HG03432 (cell line): ENCODE data around the gene ADK.
"Not testable (repeated sequence)": the region's sequence is repeated elsewhere in the genome, so short reads cannot be mapped to it uniquely, and the experiment has no call there.

Experiments used
- ATAC-seq: cut with Tn5 transposase; IDR thresholded peaks from one replicate; pipeline ENCODE4 v1.9.1; 2021; ENCODE audit warnings: mild to moderate bottlenecking, moderate library complexity; ENCODE audit not compliant: unreplicated experiment

Gene ADK

DNA sequence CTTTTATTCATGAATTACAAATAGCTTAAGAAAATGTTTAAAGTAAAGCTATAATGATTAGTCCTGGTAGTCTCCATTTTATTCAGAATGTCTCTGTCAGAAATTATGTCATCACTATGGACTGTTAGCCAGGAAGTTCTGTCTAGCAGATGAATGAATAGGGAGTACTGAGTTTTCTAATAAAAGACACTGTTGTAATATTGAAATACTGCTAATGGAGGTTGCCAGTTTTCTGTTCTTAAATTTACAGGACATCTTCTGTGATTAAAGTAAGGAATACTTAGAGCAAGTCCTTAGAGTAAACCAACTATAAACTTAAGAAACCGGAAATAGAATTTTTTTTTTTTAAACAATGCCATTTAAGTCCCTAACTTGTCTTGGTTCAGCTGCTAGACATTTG lies 309.8 kb downstream of the ADK start:
- no peak for ATAC-seq

DNA sequence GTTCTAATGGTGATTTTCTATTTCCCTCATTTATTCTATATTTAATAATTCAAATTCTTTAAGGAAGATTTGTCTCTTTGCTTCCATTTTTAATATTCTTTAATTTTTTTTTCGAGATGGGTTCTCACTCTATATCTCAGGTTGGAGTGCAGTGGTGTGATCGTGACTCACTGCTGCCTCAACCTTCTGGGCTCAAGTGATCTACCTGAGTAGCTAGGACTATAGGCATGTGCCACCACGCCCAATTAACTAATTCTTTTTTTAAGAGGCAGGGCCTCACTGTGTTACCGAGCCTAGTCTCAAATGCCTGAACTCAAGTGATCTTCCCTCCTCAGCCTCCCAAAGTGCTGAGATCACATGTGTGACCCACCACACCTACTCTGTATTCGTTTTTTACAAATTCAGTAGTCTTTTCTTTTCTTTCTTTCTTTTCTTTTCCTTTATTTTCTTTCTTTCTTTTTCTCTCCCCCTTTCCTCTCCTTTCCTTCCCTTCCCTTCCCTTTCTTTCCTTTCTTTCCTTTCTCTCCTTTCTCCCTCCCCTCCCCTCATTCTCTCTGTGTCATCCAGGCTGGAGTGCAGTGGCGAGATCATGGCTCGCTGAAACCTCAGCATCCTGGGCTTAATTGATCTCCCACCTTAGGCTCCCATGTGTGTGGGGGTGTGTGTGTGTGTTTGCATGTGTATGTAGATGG lies 323.1 kb downstream of the ADK start:
- ATAC-seq: no peak

DNA sequence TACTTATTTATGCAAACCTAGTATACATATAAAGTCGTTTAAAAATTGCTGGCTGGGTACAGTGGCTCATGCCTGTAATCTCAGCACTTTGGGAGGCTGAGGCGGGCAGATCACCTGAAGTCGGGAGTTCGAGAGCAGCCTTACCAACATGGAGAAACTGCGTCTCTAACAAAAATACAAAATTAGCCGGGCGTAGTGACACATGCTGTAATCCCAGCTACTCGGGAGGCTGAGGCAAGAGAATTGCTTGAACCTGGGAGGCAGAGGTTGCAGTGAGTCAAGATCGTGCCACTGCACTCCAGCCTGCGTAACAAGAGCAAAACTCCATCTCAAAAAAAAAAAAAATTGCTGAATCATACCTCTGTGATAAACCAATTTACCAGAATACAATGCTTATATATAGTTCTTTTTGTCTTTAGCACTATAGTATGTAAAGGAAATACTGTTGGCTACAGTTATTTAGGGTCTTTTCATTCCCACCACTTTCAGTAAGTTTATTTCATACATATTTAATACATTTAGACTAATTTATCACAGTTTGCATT lies 325.2 kb downstream of the ADK start:
- ATAC-seq: not testable (repeated sequence)

DNA sequence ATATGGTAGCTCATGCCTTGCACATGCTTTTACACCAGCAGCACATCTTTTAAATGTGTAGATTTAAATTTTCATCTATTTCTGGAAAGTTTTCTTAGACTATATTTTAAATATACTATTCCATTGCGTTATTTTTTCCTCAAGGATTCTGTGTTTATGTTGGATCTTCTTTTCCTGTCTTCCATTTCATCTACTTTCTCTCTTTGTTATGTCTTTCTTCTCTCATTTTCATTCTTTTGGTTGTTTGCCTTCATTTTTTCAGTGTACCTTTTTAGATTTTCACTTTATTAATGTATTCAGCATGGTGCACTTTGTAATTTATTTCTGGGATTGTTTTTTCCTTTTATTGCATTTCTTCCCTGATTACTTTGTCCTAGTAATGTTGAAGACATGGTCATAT lies 329.8 kb downstream of the ADK start:
- ATAC-seq: no peak

DNA sequence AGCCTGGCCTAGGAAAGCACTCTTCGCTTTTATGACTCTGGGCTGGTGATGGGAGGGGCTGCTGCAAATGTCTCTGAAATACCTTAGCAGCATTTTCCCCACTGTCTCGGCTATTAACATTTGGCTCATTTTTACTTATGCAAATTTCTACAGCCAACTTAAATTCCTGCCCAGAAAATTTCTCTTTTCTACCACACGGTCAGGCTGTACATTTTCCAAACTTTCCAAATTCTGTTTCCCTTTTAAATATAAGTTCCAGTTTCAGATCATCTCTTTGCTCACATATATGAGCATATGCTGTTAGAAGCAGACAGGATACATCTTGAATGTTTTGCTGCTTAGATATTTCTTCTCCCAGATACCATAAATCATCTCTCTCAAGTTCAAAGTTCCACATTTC lies 332.3 kb downstream of the ADK start:
- no peak for ATAC-seq

DNA sequence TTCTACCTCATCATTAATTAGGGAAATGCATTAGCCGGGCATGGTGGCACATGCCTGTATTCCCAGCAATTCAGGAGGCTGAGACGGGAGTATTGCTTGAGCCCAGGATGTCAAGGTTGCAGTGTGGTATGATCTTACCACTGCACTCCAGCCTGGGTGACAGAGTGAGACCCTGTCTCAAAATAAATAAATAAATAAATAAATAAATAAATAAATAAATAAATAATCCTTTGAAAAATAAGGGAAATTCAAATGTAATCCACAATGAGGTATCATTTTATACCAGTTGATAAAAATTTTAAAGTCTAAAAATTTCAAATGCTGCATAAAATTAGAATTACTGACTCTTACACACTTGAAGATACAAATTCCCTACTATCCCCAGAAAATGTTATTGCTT lies 334.3 kb downstream of the ADK start:
- ATAC-seq: no peak

DNA sequence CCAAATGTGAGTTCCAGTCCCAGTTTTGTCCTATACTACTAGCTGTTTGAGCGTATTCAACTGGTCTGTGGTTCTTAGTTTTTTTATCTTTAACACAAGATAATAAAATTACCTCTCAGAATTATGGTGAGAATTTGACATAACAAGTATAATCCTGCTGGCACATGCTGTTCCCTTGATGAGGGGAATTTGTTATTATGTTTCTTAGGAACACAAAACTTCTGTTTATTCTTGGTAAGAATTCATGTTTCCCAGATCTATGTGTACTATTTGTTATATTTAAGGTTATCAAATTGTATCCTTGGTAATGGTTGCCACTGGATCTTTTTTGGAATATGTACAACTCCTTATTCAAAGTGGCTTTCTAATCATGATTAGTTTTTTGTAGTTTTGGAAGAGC lies 335.6 kb downstream of the ADK start:
- no peak for ATAC-seq

DNA sequence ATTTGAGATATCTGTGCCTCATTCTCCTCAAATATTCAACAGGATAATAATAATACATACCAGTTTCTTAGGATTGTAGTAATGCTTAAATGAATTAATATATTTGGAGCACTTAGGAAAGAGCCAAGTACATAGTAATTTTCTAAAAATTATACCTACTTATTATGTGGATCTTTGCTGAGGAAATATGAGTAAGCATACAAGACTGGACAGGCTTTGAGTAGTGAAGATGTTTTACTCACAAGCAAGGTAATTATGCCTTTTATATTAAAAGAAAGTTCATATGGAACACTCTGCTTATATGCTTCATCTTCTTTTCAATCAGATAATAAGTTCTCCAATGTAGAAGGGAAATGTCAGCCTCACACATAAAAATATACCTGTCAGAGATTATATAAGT lies 337.9 kb downstream of the ADK start:
- no peak for ATAC-seq

DNA sequence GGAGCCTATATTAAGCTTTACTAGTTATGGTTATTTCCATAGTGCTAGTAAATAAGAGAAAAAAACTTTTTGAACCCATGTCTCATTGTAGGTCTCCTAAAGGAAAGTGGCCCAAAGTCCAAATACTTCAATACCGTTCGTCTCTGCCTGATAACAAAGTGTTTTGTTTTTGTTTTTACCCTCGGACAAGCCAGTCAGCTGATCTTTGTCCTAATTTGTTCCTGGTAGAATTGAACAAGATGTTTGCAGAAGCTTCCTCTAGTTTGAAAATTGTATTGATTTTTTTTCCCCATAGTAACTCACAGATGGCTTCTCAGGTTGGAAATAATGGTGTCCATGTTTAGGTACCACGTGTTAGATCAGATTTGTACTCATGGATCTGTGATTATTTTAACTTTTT lies 339.5 kb downstream of the ADK start:
- no peak for ATAC-seq

DNA sequence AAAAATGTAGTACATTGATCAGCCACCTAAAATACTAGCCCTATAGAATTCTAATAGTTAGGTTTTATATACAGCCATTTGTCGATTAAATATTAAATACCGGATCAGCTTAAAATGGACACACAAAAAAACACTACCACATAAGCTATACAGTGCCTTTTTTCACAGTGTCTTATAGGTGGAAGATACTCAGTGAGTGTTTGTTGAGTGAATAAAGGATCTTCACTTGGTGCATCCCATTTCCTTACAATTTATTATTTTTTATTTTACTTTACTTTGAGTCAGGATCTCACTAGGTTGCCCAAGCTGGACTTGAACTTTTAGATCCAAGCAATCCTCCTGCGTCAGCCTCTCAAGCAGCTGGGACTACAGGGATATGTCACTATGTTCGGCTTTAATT lies 340.0 kb downstream of the ADK start:
- no peak for ATAC-seq

DNA sequence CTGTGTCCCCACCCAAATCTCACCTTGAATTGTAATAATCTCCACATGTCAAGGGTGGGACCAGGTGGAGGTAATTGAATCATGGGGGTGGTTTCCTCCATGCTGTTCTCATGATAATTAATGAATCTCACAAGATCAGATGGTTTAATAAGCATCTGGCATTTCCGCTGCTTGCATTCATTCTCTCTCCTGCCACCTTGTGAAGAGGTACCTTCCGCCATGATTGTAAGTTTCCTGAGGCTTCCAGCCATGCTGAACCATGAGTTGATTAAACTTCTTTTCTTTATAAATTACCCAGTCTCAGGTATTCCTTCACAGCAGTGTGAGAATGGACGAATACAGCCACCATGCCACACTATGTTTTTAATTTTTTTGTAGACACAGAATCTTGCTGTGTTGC lies 345.3 kb downstream of the ADK start:
- not testable (repeated sequence) for ATAC-seq

DNA sequence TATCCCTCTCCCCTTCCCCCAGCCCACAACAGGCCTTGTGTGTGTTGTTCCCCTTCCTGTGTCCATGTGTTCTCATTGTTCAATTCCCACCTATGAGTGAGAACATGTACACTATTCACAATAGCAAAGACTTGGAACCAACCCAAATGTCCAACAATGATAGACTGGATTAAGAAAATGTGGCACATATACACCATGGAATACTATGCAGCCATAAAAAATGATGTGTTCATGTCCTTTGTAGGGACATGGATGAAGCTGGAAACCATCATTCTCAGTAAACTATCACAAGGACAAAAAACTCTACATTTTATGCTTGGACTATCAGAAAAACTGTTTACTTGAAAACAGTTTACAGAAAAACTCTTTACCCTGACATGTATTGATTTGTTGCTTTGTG lies 347.6 kb downstream of the ADK start:
- ATAC-seq: not testable (repeated sequence)

DNA sequence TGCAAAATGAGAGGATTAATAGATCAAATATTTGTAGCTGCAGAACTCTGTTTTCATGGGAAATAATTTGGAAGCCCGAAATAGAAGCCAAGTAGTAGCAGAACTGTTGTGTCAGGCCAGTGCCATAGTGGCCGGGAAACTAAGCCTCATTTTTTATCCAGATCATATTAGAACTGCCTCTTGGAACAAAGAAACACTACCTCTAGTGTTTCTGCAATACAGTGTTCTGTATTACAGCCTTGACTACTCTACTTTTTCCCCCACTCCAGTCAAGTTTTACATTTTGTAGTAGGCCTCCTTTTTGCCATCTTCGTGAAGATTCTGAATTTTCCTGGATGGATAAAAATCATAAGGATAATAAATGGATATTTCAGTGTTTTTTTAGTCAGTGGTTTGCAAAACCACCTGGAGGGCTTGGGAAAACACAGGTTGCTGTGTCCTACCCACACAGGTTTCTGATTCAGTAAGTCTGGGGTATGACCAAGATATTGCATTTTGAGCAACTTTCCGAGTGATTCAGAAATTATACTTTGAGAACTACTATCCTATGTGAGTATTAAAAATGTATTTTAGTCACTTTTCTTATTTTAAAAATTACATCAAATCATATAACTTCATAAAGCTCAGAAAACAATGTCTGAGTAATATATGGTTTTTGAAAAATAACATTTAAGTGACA lies 349.1 kb downstream of the ADK start:
- no peak for ATAC-seq

DNA sequence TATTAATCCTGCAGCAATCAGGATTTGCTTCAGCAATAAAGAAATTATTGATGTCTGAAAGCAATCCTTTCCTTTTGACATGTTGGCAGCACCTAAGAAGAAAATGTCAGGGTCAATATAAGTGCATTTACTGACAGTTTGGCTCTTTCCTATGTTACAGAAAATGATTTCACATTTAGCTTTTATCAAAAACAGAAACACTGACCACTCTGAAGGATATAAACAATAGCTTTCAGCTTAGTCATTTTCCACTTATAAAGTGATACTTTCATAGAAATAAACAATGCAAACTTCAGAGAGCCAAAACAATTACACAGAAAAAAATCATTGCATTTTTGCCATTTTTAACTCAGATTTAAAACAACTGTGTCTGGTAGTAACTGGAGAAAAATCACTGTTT lies 349.8 kb downstream of the ADK start:
- no peak for ATAC-seq

DNA sequence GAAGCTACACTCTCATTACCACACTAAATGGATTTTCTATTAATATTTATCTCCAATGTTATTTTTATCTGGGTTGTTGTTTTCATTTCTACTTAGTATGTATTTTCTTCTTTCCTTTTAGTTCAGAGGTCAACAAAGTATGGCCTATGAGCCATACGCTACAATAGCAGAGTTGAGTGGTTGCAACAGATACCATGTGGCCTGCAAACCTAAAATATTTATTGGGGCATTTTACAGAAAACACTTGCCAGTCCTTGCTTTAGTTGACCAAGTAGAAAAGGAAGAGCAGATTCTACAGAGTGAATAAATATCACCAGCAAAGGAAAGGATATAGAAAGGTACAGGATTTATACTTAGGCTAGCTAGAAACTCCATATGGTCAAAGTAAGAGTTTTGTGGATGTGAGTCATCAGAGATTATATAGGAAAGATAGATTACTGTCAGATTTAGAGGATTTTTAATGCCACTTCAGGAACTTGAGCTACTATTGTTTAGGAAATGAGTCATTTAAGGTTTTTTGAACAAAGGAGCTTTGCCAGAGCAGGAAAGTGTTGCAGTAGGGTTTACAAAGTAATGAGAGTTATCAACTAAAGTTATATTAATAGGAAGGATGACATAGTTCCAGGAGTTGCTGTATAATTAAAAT lies 352.1 kb downstream of the ADK start:
- no peak for ATAC-seq

DNA sequence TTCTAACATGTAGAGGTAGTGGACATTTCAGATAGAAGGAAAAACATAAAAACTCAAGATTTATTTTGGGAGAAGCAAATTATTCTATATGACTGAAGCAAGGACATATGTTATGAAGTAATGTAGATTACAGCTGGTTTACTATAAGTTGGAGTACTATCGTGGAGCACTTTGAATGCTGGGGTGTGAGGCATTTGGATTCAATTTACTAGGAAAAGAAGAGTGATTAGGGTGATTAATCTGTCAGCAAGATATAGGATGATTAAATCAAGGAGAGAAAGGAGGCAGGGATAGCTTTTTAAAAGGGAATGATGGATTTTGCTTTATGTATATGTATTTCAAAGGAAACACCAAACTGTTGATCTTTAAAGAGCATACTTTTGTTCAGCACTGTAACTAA lies 356.9 kb downstream of the ADK start:
- no peak for ATAC-seq

DNA sequence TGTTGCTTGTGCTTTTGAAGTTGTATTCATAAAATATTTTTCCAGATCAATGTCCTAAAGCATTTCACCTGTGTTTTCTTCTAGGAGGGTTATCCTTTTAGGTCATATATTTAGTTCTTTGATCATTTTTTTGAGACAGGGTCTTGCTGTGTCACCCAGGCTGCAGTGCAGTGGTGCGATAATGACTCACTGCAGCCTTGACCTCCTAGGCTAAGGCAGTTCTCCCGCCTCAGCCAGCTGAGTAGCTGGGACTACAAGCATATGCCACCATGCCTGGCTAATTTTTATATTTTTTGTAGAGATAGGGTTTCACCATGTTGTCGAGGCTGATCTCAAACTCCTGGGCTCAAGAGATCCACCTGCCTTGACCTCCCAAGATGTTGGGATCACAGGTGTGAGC lies 359.6 kb downstream of the ADK start:
- no peak for ATAC-seq

DNA sequence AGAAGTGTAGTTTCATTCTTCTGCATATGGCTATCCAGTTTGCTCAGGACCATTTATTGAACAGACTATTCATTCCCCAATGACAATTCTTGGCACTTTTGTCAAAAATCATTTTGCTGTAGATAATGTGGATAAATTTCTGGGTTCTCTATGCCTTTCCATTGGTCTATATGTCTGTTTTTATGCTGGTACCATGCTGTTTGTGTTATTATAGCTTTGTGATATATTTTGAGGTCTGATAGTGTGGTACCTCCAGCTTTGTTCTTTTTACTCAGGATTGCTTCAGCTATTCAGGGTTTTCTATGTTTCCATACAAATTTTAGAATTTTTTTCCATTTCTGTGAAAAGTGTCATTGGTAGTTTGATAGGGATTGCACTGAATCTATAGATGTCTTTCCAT lies 360.0 kb downstream of the ADK start:
- ATAC-seq: no peak

DNA sequence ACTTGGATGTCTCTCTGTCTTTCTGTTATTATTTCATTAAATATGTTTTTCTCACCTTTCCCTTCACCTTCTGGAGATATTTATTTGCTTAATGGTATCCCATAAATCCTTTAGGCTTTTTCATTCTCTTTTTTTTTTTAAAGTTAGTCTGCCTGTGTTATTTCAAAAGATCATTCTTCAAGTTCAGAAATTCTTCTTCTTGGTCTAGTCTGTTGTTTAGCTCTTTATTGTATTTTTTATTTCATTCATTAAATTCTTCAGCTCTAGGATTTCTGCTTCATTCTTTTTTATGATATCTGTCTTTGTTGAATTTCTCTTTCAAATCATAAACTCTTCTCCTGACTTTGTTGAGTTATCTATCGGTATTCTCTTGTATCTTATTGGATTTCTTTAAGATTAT lies 363.3 kb downstream of the ADK start:
- no peak for ATAC-seq

DNA sequence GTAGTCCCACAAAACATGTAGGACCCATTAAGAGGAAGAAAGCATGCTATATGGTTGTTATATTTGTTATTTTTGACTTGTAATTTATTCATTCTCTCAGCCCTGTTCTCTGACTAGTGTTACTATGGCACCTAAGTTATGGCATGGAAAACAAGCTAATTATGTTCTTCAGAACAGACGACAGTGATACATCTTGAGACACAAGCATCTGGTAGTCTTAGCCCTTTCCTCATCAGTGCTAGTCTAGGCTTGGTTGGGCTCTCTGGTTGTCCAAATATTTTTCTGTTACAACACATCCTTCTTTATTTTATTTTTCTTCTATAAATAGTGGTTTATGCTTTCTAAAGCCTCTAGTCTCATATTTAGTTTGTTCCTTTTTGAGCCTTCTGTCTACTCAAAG lies 367.0 kb downstream of the ADK start:
- ATAC-seq: no peak

DNA sequence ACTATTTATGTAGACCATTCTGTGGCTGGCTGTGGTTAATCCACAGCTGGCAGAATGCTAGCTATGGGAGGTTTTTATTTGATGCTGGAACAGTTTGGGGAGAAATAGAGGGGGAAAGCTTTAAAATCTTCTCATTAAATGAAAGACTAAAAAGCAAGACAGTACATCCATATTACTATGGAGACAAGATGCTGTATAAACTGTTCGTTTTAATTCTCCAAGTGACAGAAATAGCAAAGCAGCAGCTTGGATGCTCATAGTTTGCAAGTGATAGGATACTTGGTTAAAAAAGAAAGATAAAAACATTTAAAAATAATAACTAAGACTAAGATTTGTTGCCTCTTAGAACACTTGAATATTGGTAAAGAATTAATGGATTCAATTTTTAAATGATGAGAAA lies 370.5 kb downstream of the ADK start:
- ATAC-seq: no peak

DNA sequence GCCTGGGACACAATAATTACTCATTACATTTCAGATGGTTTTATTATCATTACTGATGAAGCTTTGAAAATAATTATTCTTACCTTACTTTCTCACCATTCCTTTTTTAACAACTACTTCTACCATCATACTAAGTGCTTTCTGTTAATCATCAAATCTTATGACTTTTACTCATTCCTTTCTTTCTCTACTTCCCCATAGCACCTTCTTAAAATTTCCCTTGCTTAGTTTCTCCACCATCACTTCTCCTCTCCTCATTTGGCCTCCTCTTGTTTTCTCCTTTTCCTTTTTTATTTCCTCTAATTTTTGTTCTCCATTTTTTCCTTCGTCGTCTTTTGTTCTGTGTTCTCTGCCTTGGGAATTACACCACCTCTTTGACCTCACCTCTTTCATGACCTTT lies 372.2 kb downstream of the ADK start:
- ATAC-seq: no peak
